SH-SY5Y (cell line): Measurements from ENCODE around the gene PRR20E.

Experiments used
- GATA2 ChIP-seq: IDR thresholded peaks from 2 replicates; pipeline ENCODE4 v1.6.1; 2011; ENCODE audit warnings: mild to moderate bottlenecking, low read depth, low read length
- GATA3 ChIP-seq: IDR thresholded peaks from 2 replicates; pipeline ENCODE4 v1.6.1; 2011; ENCODE audit warnings: low read depth, mild to moderate bottlenecking, low read length, moderate library complexity

- no peak for TF ChIP-seq GATA3
- TF ChIP-seq GATA2: no peak
Measured at GRCh38 chr13:57212989-57213388, 46.0 kb downstream of the PRR20E start.
